Measurements from ENCODE around the gene NWD2. TPM values are rescaled to one million over a fixed set of nuclear protein-coding genes. Genes with fewer than 3 reads are reported as not detected.
"Not testable (repeated sequence)": the region's sequence is repeated elsewhere in the genome, so short reads cannot be mapped to it uniquely, and the experiment has no call there.

NWD2 gene
- total RNA-seq: 0.49 TPM

GRCh38 chr4:37244583-37245390 is at the start of gene NWD2:
TSS of gene NWD2 (plus strand) at chr4:37244743. CDS start at chr4:37245068, 325 bp downstream.
- Histone ChIP-seq H3K4me3 (peak within 1 kb of the TSS in 1 of 2 donors; percentile 18), H3K9me3 (no peaks in the 10 kb centered on the region), H3K27me3 (no peaks in the 10 kb centered on the region), H3K36me3 (no peaks in the 10 kb centered on the region), H3K4me1 (peaks cover 6% of the 10 kb centered on the region), H3K27ac (no peak within 1 kb of the TSS)
- no peak for DNase-seq (ENCODE audit: extremely low spot score in 2 of 2)
- TF ChIP-seq POLR2AphosphoS5 (IDR thresholded peaks at IDR 0.05; ENCODE audit: insufficient read depth in 1 of 2, low read depth in 1 of 2): no peak
- no peak for TF ChIP-seq POLR2A (IDR thresholded peaks at IDR 0.05)
- TF ChIP-seq CTCF (IDR thresholded peaks at IDR 0.05): no peak
- intact Hi-C loops (cut with DNase I): no loop called here

- intact Hi-C loops (cut with DNase I): no loop called here
- no peaks in the 10 kb centered on the region for H3K9me3 ChIP-seq
- no peak for DNase-seq (ENCODE audit: extremely low spot score in 2 of 2)
- H3K4me1 ChIP-seq: no peaks in the 10 kb centered on the region
- H3K27ac ChIP-seq: no peak overlapping the region
- TF ChIP-seq POLR2A (IDR thresholded peaks at IDR 0.05) (no peak), CTCF (IDR thresholded peaks at IDR 0.05) (no peak), POLR2AphosphoS5 (IDR thresholded peaks at IDR 0.05; ENCODE audit: insufficient read depth in 1 of 2, low read depth in 1 of 2) (no peak)
- H3K4me3 ChIP-seq: no peak overlapping the region
- no peaks in the 10 kb centered on the region for H3K27me3 ChIP-seq
- H3K36me3 ChIP-seq: no peaks in the 10 kb centered on the region
These were observed 46.6 kb upstream of the NWD2 start for GRCh38 chr4:37197899-37198298.

- H3K27ac ChIP-seq; DNase-seq (ENCODE audit: extremely low spot score in 2 of 2); H3K4me1 ChIP-seq; H3K27me3 ChIP-seq; intact Hi-C loops (cut with DNase I); H3K36me3 ChIP-seq; H3K9me3 ChIP-seq; H3K4me3 ChIP-seq: not testable (repeated sequence)
These were observed 39.8 kb upstream of the NWD2 start for GRCh38 chr4:37204740-37205139.

GRCh38 chr4:37216209-37216608 is 28.3 kb upstream of the NWD2 start:
- Histone ChIP-seq H3K36me3 (no peaks in the 10 kb centered on the region), H3K4me1 (no peaks in the 10 kb centered on the region), H3K9me3 (no peaks in the 10 kb centered on the region), H3K4me3 (no peak overlapping the region), H3K27me3 (no peaks in the 10 kb centered on the region), H3K27ac (no peak overlapping the region)
- no peak for DNase-seq (ENCODE audit: extremely low spot score in 2 of 2)
- TF ChIP-seq POLR2A (IDR thresholded peaks at IDR 0.05) (no peak), CTCF (IDR thresholded peaks at IDR 0.05) (no peak), POLR2AphosphoS5 (IDR thresholded peaks at IDR 0.05; ENCODE audit: insufficient read depth in 1 of 2, low read depth in 1 of 2) (no peak)
- intact Hi-C loops (cut with DNase I): no loop called here

GRCh38 chr4:37219242-37219641 is 25.3 kb upstream of the NWD2 start:
- TF ChIP-seq POLR2AphosphoS5 (IDR thresholded peaks at IDR 0.05; ENCODE audit: insufficient read depth in 1 of 2, low read depth in 1 of 2) (no peak), POLR2A (IDR thresholded peaks at IDR 0.05) (no peak), CTCF (IDR thresholded peaks at IDR 0.05) (no peak)
- no peaks in the 10 kb centered on the region for H3K27me3 ChIP-seq

More at GRCh38 chr4:37219242-37219641, 25.3 kb upstream of the NWD2 start:
- no peaks in the 10 kb centered on the region for H3K9me3 ChIP-seq
- H3K36me3 ChIP-seq: no peaks in the 10 kb centered on the region
- DNase-seq (ENCODE audit: extremely low spot score in 2 of 2): no peak
- intact Hi-C loops (cut with DNase I): no loop called here
- no peak overlapping the region for H3K27ac ChIP-seq
- H3K4me3 ChIP-seq: no peak overlapping the region
- no peaks in the 10 kb centered on the region for H3K4me1 ChIP-seq

Data from vagina (tissue), 2 donors.